HepG2 (cell line): ENCODE data around the gene CLPTM1. TPM values are rescaled to one million over a fixed set of nuclear protein-coding genes. Genes with fewer than 3 reads are reported as not detected.
A peak's percentile ranks its signal among the peaks of the same experiment; 100 is the strongest.

Experiments used
- AGO1 ChIP-seq: fragments of 200-400 bp; formaldehyde crosslinking; IDR thresholded peaks from 2 replicates; pipeline ENCODE4 v1.6.1; 2017; ENCODE audit warnings: mild to moderate bottlenecking, low read depth, low read length, moderate library complexity; ENCODE audit not compliant: poor library complexity, severe bottlenecking
- ETS1 ChIP-seq: sonication (generic); formaldehyde crosslinking; IDR thresholded peaks from 2 replicates; pipeline ENCODE4 v1.4.0; 2020; ENCODE audit warnings: missing genetic modification reagents
- GPBP1L1 ChIP-seq: sonication (generic); formaldehyde crosslinking; IDR thresholded peaks from 2 replicates; pipeline ENCODE4 v1.5.0; 2020; ENCODE audit warnings: mild to moderate bottlenecking, missing genetic modification reagents
- HINFP ChIP-seq: sonication (generic); formaldehyde crosslinking; IDR thresholded peaks from 2 replicates; pipeline ENCODE4 v1.4.0; 2020; ENCODE audit warnings: low read depth, mild to moderate bottlenecking, missing genetic modification reagents
- KLF9 ChIP-seq: IDR thresholded peaks from 2 replicates; pipeline ENCODE4 v1.6.1; 2016; ENCODE audit warnings: low read depth
- MZF1 ChIP-seq: sonication (generic); formaldehyde crosslinking; IDR thresholded peaks from 2 replicates; pipeline ENCODE4 v1.8.1; 2023; ENCODE audit warnings: mild to moderate bottlenecking, missing genetic modification reagents, borderline replicate concordance
- NRL ChIP-seq: sonication (generic); formaldehyde crosslinking; IDR thresholded peaks from 2 replicates; pipeline ENCODE4 v1.5.0; 2020; ENCODE audit warnings: missing genetic modification reagents, mild to moderate bottlenecking, moderate library complexity, borderline replicate concordance
- SNAPC4 ChIP-seq: sonication (generic); formaldehyde crosslinking; IDR thresholded peaks from 2 replicates; pipeline ENCODE4 v1.4.0; 2020; ENCODE audit warnings: mild to moderate bottlenecking, missing genetic modification reagents
- SOX5 ChIP-seq: IDR thresholded peaks from 2 replicates; pipeline ENCODE4 v1.6.1; 2016; ENCODE audit warnings: borderline replicate concordance
- TGIF2 ChIP-seq: IDR thresholded peaks from 2 replicates; pipeline ENCODE4 v1.6.1; 2016; ENCODE audit warnings: control low read depth, missing compliant biosample characterization
- ZBTB7A ChIP-seq: sonication (generic); formaldehyde crosslinking; IDR thresholded peaks from 2 replicates; pipeline ENCODE4 v1.8.0; 2022; ENCODE audit warnings: mild to moderate bottlenecking, missing genetic modification reagents
- ZIK1 ChIP-seq: sonication (generic); formaldehyde crosslinking; IDR thresholded peaks from 2 replicates; pipeline ENCODE4 v1.5.0; 2020; ENCODE audit warnings: mild to moderate bottlenecking, low read depth, missing genetic modification reagents, borderline replicate concordance
- ZNF546 ChIP-seq: sonication (generic); formaldehyde crosslinking; conservative IDR thresholded peaks from 2 replicates; pipeline ENCODE4 v1.8.1; 2023; ENCODE audit warnings: mild to moderate bottlenecking, missing genetic modification reagents
- ZNF737 ChIP-seq: sonication (generic); formaldehyde crosslinking; IDR thresholded peaks from 2 replicates; pipeline ENCODE4 v1.5.0; 2020; ENCODE audit warnings: missing genetic modification reagents, mild to moderate bottlenecking, borderline replicate concordance
- polyA plus RNA-seq, 8 experiments: library from polyadenylated mRNA; depleted of rRNA in 3 of 8; stranded (reverse) in 7 of 8; unstranded in 1 of 8; fragments of >200 nt; fragmentation: Illumina TruSeq in 4 of 8; extraction: Trizol in 4 of 8; gene quantifications; 2 replicates each; pipeline versions ENCODE4 v1.2.1 to v1.2.3, GENCODE V29; 2011 to 2016; ENCODE audit warnings: low read depth in 4 of 8, missing spikeins in 1 of 8, mixed read lengths in 1 of 8; ENCODE audit not compliant: insufficient read depth in 1 of 8
- total RNA-seq, 5 experiments: library from RNA; depleted of rRNA; stranded (reverse); fragments of >200 nt; fragmentation: Illumina TruSeq; extraction: Trizol; gene quantifications; 2 replicates each; pipeline ENCODE4 v1.2.3, GENCODE V29; 2016; ENCODE audit warnings: low read depth in 1 of 5

CLPTM1 gene
- total and polyA plus RNA-seq, 2 of the 13 experiments (the other 11 are each of a cell fraction or from before 2014, with no cell fraction given) = 34.9 to 42.8 TPM

GRCh38 chr19:44912854-44913253, 42.3 kb upstream of the CLPTM1 start (continued):
- TF ChIP-seq SNAPC4 (CRISPR knock-in tag) (no peak), ZNF737 (no peak), MZF1 (CRISPR knock-in tag) (no peak), ETS1 (no peak), KLF9 (CRISPR knock-in tag) (no peak), SOX5 (CRISPR knock-in tag) (peak; percentile 80), GPBP1L1 (CRISPR knock-in tag) (no peak), HINFP (CRISPR knock-in tag) (no peak), ZNF546 (CRISPR knock-in tag) (no peak), ZIK1 (CRISPR knock-in tag) (no peak), TGIF2 (peak; percentile 76; the same call in 1 of the 2 replicates), ZBTB7A (peak; percentile 88), AGO1 (no peak), NRL (CRISPR knock-in tag) (no peak)
